Right ventricle myocardium inferior (tissue), 1 donor: Measurements from ENCODE around the gene DSE. TPM values are rescaled to one million over a fixed set of nuclear protein-coding genes. Genes with fewer than 3 reads are reported as not detected.

Experiments
- ATAC-seq: fragments of 200-7000 bp; cut with Tn5 transposase; one replicate; pipeline ENCODE4 v1.9.1; 2020; ENCODE audit warnings: mild to moderate bottlenecking, moderate library complexity
- DNase-seq: peaks from one replicate; pipeline ENCODE4 v3.0.0; 2021; ENCODE audit errors: missing footprints
- intact Hi-C: fragments of 100-400 bp; cut with DNase I; formaldehyde crosslinking; loops from one replicate; pipeline ENCODE4 v1.11.0; 2022
- total RNA-seq: library from RNA; stranded (reverse); fragmentation: NEBNext Ultra II Directional; extraction: Animal tissue kit (Norgen Biotek cat#: 25700); gene quantifications from one replicate; pipeline ENCODE4 v1.2.1, GENCODE V29; 2021
- donor health status: DM: no; HTN: yes; CAD: no; lungs with severe emphysema.

DSE gene
- total RNA-seq, 1 donor from 2014 or later: 11.6 TPM

GRCh38 chr6:116431964-116432595 is 61.3 kb downstream of the DSE start:
- intact Hi-C loops: no loop called here
- DNase-seq: no peak
- ATAC-seq: no peak

- ATAC-seq (no peak), DNase-seq (no peak)
- intact Hi-C loops: no loop called here
Observed at GRCh38 chr6:116433206-116433712, 62.5 kb downstream of the DSE start.

- no peak for DNase-seq
- ATAC-seq: no peak
- intact Hi-C loops: no loop called here
Observed at GRCh38 chr6:116434056-116434725, 63.4 kb downstream of the DSE start.

GRCh38 chr6:116436586-116436985 is 65.8 kb downstream of the DSE start:
- no peak for ATAC-seq
- intact Hi-C loops: no loop called here
- DNase-seq: no peak

GRCh38 chr6:116437656-116438055 is 66.9 kb downstream of the DSE start:
- DNase-seq (no peak), ATAC-seq (no peak)
- intact Hi-C loops: no loop called here

GRCh38 chr6:116438590-116439448 is 68.1 kb downstream of the DSE start:
- intact Hi-C loops: no loop called here
- DNase-seq (no peak), ATAC-seq (no peak)

- intact Hi-C loops: loop anchor here (5.0 kb wide), 1 partner anchor 93 kb away; no protein-coding TSS in a partner anchor
- ATAC-seq (no peak), DNase-seq (no peak)
Observed at GRCh38 chr6:116439522-116440051, 68.8 kb downstream of the DSE start.

GRCh38 chr6:116443105-116443504 is 72.4 kb downstream of the DSE start:
- ATAC-seq (no peak), DNase-seq (no peak)
- intact Hi-C loops: loop anchor here (5.0 kb wide), 1 partner anchor 89 kb away; no protein-coding TSS in a partner anchor

- no peak for ATAC-seq
- no peak for DNase-seq
- intact Hi-C loops: loop anchor here (5.0 kb wide), 1 partner anchor 88 kb away; no protein-coding TSS in a partner anchor
Observed at GRCh38 chr6:116444092-116444491, 73.3 kb downstream of the DSE start.

GRCh38 chr6:116444575-116444974 is 73.8 kb downstream of the DSE start:
- no peak for DNase-seq
- no peak for ATAC-seq
- intact Hi-C loops: loop anchor here (5.0 kb wide), 1 partner anchor 88 kb away; no protein-coding TSS in a partner anchor

- ATAC-seq (no peak), DNase-seq (no peak)
- intact Hi-C loops: loop anchor here (5.0 kb wide), 1 partner anchor 158 kb away; no protein-coding TSS in a partner anchor
Observed at GRCh38 chr6:116445102-116445501, 74.4 kb downstream of the DSE start.

- ATAC-seq (no peak), DNase-seq (no peak)
- intact Hi-C loops: loop anchor here (5.0 kb wide), 1 partner anchor 159 kb away; no protein-coding TSS in a partner anchor
Observed at GRCh38 chr6:116446399-116446798, 75.7 kb downstream of the DSE start.

GRCh38 chr6:116447052-116447451 is 76.3 kb downstream of the DSE start:
- ATAC-seq (no peak), DNase-seq (no peak)
- intact Hi-C loops: loop anchor here (5.0 kb wide), 1 partner anchor 160 kb away; no protein-coding TSS in a partner anchor

- ATAC-seq (no peak), DNase-seq (no peak)
- intact Hi-C loops: loop anchor here (5.0 kb wide), 1 partner anchor 160 kb away; no protein-coding TSS in a partner anchor
Observed at GRCh38 chr6:116447496-116448011, 76.8 kb downstream of the DSE start.

GRCh38 chr6:116449565-116449964 is 78.8 kb downstream of the DSE start:
- no peak for ATAC-seq
- intact Hi-C loops: loop anchor here (5.0 kb wide), 1 partner anchor 162 kb away; no protein-coding TSS in a partner anchor
- no peak for DNase-seq

- DNase-seq (no peak), ATAC-seq (no peak)
- intact Hi-C loops: no loop called here
Observed at GRCh38 chr6:116450185-116450710, 79.5 kb downstream of the DSE start.

- ATAC-seq: peak; percentile 39
- peak; percentile 61 for DNase-seq
- intact Hi-C loops: no loop called here
Observed at GRCh38 chr6:116450769-116451740, 80.3 kb downstream of the DSE start.
